A673 (cell line): Measurements from ENCODE around the gene C8G. TPM values are rescaled to one million over a fixed set of nuclear protein-coding genes. Genes with fewer than 3 reads are reported as not detected.

Source experiments
- BruUV-seq: library from RNA; stranded (reverse); fragments of 400-500 nt; replicated peaks from 2 replicates; lab custom pipeline; 2021; lab: Mats Ljungman, UMichigan
- CTCF ChIA-PET: fragments of 300-600 bp; sonication (Branson Sonifier 250); formaldehyde crosslinking; loops from one replicate; lab custom pipeline; 2022; ENCODE audit warnings: antibody characterized with exemption; lab: Charles Lee
- POLR2A ChIA-PET: fragments of 300-600 bp; sonication (Branson Sonifier 250); formaldehyde crosslinking; loops from one replicate; lab custom pipeline; 2022; ENCODE audit warnings: antibody characterized with exemption; ENCODE audit not compliant: low non-redundant PET; lab: Charles Lee
- DNase-seq: peaks from one replicate; pipeline ENCODE4 v3.0.0-alpha.2; 2015; ENCODE audit warnings: low spot score
- H3K27ac ChIP-seq: fragments of 200-600 bp; sonication (generic); 2 replicates; pipeline ENCODE4 v1.5.1; 2016; ENCODE audit warnings: mixed run types, low read depth, mild to moderate bottlenecking, mixed read lengths, antibody characterized with exemption, low read length; ENCODE audit not compliant: poor library complexity, severe bottlenecking
- H3K27me3 ChIP-seq: fragments of 200-600 bp; sonication (generic); replicated peaks from 2 replicates; pipeline ENCODE4 v1.6.1; 2017; ENCODE audit warnings: mixed run types, low read depth, mild to moderate bottlenecking, mixed read lengths, antibody characterized with exemption, low read length; ENCODE audit not compliant: insufficient read depth, poor library complexity
- H3K36me3 ChIP-seq: fragments of 200-600 bp; sonication (generic); 2 replicates; pipeline ENCODE4 v1.6.1; 2016; ENCODE audit warnings: mixed run types, mild to moderate bottlenecking, mixed read lengths, antibody characterized with exemption, low read length; ENCODE audit not compliant: insufficient read depth, poor library complexity, severe bottlenecking
- H3K4me1 ChIP-seq: fragments of 200-600 bp; sonication (generic); 2 replicates; pipeline ENCODE4 v1.6.1; 2017; ENCODE audit warnings: mixed run types, mild to moderate bottlenecking, mixed read lengths, antibody characterized with exemption, low read length; ENCODE audit not compliant: insufficient read depth, poor library complexity, severe bottlenecking
- H3K4me3 ChIP-seq: fragments of 200-600 bp; sonication (generic); 2 replicates; pipeline ENCODE4 v1.5.1; 2016; ENCODE audit warnings: low read depth, mixed run types, mild to moderate bottlenecking, mixed read lengths, low read length; ENCODE audit not compliant: poor library complexity, severe bottlenecking
- H3K9me3 ChIP-seq: fragments of 200-600 bp; sonication (generic); 2 replicates; pipeline ENCODE4 v1.6.1; 2016; ENCODE audit warnings: mixed run types, low read depth, mild to moderate bottlenecking, mixed read lengths, antibody characterized with exemption, low read length; ENCODE audit not compliant: poor library complexity, severe bottlenecking
- EZH2 ChIP-seq: fragments of 200-600 bp; sonication (generic); IDR thresholded peaks from 2 replicates; pipeline ENCODE4 v1.6.1; 2017; ENCODE audit warnings: borderline replicate concordance, low read depth, mild to moderate bottlenecking, mixed read lengths, antibody characterized with exemption, low read length; ENCODE audit not compliant: poor library complexity, severe bottlenecking
- intact Hi-C: fragments of 100-400 bp; cut with micrococcal nuclease; formaldehyde crosslinking; loops from one replicate; pipeline ENCODE4 v1.10.0; 2022; ENCODE audit not compliant: unreplicated experiment
- total RNA-seq: library from RNA; stranded (reverse); gene quantifications from 2 replicates; pipeline ENCODE4 v1.2.3, GENCODE V29; 2021
- TF ChIP-seq, protein P1 (sequence below): fragments of 300-800, 200-600 bp; sonication (generic); conservative IDR thresholded peaks from 2 replicates; pipeline ENCODE4 v1.5.1; 2017; ENCODE audit warnings: low read depth, mild to moderate bottlenecking, antibody characterized with exemption, low read length, moderate library complexity, mixed read lengths

C8G gene
- total RNA-seq, 1 experiment from 2014 or later = 0.75 TPM

DNA sequence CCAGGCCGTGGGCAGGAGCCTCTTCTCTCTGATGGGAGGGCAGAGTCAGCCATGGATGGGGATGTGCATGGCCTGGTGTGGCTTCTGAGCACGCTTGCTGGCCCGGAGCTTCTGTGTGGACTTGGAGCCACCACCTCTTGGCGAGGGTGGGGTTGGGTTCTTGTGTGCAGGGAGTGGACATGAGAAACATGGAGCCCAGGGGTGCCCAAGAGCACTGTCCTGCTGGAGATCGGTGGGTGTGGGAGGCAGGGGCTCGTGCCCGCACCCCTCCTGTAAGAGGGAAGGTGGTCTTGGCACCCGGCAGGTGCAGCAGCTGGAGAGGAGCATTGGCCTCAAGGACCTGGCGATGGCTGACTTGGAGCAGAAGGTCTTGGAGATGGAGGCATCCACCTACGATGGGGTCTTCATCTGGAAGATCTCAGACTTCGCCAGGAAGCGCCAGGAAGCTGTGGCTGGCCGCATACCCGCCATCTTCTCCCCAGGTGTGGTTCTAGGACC, 24.3 kb upstream of the C8G start:
- POLR2A ChIA-PET = no interaction called here
- CTCF ChIA-PET = no interaction called here
- no TSS peak for BruUV-seq

GRCh38 chr9:136921307-136921706, 23.7 kb upstream of the C8G start:
- POLR2A ChIA-PET = no interaction called here
- H3K27me3 ChIP-seq = no peaks in the 10 kb centered on the region
- no peaks in the 10 kb centered on the region for H3K9me3 ChIP-seq
- H3K4me1 ChIP-seq = no peaks in the 10 kb centered on the region
- no peak overlapping the region for H3K4me3 ChIP-seq
- no peak for DNase-seq
- intact Hi-C loops = no loop called here
- no TSS peak for BruUV-seq
- CTCF ChIA-PET = no interaction called here
- no peak overlapping the region for H3K27ac ChIP-seq
- peaks cover 34% of the 10 kb centered on the region for H3K36me3 ChIP-seq
- TF ChIP-seq EZH2 = no peak
- TF ChIP-seq, protein P1, sequence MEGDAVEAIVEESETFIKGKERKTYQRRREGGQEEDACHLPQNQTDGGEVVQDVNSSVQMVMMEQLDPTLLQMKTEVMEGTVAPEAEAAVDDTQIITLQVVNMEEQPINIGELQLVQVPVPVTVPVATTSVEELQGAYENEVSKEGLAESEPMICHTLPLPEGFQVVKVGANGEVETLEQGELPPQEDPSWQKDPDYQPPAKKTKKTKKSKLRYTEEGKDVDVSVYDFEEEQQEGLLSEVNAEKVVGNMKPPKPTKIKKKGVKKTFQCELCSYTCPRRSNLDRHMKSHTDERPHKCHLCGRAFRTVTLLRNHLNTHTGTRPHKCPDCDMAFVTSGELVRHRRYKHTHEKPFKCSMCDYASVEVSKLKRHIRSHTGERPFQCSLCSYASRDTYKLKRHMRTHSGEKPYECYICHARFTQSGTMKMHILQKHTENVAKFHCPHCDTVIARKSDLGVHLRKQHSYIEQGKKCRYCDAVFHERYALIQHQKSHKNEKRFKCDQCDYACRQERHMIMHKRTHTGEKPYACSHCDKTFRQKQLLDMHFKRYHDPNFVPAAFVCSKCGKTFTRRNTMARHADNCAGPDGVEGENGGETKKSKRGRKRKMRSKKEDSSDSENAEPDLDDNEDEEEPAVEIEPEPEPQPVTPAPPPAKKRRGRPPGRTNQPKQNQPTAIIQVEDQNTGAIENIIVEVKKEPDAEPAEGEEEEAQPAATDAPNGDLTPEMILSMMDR = no peak

More for the DNA sequence above, 24.3 kb upstream of the C8G start:
- H3K27me3 ChIP-seq = no peaks in the 10 kb centered on the region
- H3K36me3 ChIP-seq = peaks cover 34% of the 10 kb centered on the region
- no peak for DNase-seq
- intact Hi-C loops = no loop called here
- no peak for TF ChIP-seq EZH2
- TF ChIP-seq, protein P1 = no peak
- no peak overlapping the region for H3K4me3 ChIP-seq
- H3K27ac ChIP-seq = no peak overlapping the region
- no peaks in the 10 kb centered on the region for H3K9me3 ChIP-seq
- H3K4me1 ChIP-seq = no peaks in the 10 kb centered on the region

GRCh38 chr9:136921718-136922117, 23.3 kb upstream of the C8G start:
- CTCF ChIA-PET = no interaction called here
- H3K4me1 ChIP-seq = no peaks in the 10 kb centered on the region
- DNase-seq = no peak
- no TSS peak for BruUV-seq
- H3K27ac ChIP-seq = no peak overlapping the region
- H3K36me3 ChIP-seq = peaks cover 33% of the 10 kb centered on the region
- no peaks in the 10 kb centered on the region for H3K9me3 ChIP-seq
- H3K27me3 ChIP-seq = no peaks in the 10 kb centered on the region
- POLR2A ChIA-PET = no interaction called here
- no peak overlapping the region for H3K4me3 ChIP-seq
- TF ChIP-seq EZH2 = no peak
- intact Hi-C loops = no loop called here

- no peaks in the 10 kb centered on the region for H3K27me3 ChIP-seq
- TF ChIP-seq EZH2 = no peak
- TF ChIP-seq, protein P1 = no peak
- H3K9me3 ChIP-seq = no peaks in the 10 kb centered on the region
- ChIA-PET CTCF (no interaction called here), POLR2A (no interaction called here)
- no peaks in the 10 kb centered on the region for H3K4me1 ChIP-seq
- no peak for DNase-seq
- H3K4me3 ChIP-seq = no peak overlapping the region
- H3K27ac ChIP-seq = no peak overlapping the region
- H3K36me3 ChIP-seq = peaks cover 33% of the 10 kb centered on the region
- intact Hi-C loops = no loop called here
- no TSS peak for BruUV-seq
These were observed 22.5 kb upstream of the C8G start for GRCh38 chr9:136922540-136922939.
